Measurements from ENCODE around the gene JUP.
A peak's percentile ranks its signal among the peaks of the same experiment; 100 is the strongest.

Gene JUP

DNA sequence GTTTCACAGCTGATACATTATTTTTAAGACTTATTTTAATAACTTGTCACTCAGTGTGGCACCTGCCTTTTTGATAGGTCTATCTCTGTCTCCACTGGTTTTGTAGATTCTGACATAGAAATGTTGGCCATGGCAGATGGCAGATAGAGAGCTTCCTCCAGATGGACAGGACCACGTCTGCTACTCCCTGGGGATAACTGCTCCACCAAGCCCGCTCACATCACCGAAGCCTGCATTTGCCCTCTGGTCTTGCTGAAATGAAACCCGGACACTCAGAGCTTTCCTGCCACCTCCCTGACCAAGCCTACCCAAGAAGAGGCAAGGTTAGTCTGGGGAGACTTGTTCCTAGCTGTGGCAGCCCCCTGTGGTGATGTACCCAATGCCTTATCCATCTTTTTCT is 35.6 kb downstream of the JUP start:
- DNase-seq = no peak

DNA sequence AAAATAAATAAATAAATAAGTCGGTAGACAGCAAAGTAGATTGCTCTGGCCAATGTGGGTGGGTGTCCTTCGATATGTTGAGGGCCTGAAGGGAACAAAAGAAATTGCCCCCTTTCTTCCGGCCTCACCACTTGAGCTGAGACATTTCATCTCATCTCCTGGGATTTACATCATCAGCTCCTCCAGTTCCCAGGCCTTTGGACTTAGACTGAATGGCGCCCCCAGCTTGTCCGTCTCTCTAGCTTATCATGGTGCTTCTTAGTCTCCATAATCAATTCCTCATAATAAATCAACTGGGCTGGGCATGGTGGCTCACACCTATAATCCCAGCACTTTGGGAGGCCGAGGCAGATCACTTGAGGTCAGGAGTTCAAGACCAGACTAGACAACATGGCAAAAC is 38.2 kb downstream of the JUP start:
- DNase-seq = no peak

DNA sequence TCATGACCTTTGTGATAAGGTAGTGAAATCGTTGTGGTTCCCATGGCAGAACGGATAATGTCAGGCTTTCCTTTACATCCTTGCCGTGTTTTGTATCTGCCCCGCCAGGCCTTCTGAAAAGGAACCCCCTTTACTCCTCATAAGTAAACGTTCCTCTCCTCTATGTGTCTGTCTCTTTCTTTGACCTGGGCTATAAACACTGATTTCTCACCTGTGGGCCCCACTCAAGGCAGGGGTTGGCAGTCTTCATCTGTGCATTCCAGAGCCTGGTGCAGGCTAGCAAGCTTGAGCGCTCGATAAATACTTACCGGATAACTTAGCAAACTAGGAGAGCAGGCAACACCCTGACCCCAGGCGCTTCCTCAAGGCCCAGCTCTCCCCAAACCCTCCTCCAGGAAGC is 44.8 kb downstream of the JUP start:
- no peak for DNase-seq

DNA sequence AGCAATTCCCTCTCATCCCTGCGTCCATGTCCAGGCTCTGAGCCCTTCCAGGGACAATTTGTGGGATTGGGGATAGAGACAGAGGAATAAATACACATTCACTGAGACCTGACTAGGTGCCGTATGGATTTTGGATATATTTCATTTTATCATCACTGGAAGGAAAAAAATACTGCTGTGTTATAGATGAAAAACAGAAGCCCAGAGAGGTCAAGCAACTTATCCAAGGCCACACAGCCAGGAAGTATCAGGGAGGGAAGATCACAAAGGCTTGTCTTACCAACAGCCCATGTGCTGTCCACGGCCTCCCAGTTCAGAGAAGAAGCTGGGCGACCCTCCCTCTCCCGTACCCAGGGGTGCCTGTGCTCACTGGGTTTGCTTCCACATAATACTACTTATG is 46.0 kb downstream of the JUP start:
- DNase-seq = no peak

DNA sequence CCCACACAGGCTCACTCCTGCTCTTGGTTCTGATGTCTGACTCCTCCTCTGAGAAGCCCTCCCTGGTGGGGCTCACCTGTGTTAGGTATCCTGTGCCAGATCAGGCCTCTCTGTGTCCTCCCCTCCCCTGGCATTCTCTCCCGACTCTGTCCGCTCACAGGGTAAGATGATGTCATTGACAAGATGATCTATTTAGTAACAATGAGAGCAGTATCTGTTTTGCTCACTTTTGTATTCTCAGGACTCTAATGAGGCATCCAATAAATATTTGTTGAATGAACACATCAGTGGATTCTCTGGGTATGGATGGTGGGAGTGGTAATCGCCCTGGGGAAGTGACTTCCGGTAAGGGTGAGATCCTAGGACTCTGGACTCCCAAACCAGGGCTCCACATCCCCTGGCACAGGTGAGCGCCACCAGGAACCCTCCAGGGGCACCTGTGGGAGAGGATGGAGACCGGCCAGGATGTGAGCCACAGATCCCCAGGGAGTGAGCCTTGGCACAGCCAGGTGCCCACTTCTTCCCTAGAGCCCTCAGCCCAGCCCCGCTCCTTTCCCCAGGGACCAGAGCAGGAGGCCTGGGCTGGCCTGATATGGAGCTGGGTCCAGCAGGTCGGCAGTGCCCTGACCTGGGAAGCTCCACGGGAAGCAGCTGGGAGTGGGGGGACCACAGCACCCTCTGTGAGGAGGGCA is 46.7 kb downstream of the JUP start:
- no peak for DNase-seq

DNA sequence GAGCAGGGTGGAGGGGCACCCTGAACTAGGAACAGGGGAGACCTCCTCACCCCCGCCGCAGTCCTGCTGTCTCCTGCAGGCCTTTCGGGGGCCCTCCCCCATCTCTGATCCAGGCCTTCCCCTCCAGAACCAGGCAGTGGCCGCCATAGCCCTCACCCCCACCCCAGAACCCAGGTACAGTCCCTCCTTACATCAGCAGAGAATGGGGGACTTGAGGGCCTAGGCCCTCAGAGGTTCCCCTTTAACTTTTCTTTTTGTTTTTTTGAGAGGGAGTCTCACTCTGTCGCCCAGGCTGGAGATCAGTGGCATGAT is 47.8 kb downstream of the JUP start:
- DNase-seq = no peak

DNA sequence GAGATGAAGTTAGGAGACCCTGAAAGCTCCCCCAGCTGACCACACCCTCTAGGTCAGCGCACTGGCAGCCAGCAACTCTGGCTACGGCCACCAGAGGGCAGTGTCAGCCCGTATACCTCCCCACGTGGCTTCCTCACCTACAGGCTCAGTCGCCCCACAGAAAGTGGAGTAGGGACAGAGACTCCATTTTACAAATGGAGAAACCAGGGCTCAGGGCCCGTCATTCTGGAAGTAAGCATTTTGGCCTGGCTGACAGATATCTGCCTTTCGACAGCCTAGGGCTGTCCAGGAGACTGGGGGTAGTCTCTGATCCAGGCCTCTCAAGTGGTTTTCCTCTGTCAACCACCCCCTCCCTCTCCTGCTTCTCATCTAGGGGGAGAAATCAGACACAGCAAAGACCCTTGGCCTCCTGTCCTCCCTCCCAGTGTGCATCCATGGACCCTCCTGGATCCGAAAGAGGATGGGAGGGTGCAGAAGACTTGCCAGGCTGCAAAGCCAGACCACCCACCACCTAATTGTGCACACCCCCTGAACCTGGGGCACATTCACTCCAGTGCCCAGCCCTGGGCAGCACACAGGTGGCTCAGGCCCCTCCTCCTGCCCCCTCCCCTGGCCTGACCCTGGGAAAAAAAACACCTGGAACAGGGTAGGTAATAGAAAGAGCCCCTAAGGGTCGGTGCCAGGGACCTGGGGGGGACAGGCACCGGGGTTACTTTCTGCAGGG is 48.3 kb downstream of the JUP start:
- peak; percentile 77 for DNase-seq

DNA sequence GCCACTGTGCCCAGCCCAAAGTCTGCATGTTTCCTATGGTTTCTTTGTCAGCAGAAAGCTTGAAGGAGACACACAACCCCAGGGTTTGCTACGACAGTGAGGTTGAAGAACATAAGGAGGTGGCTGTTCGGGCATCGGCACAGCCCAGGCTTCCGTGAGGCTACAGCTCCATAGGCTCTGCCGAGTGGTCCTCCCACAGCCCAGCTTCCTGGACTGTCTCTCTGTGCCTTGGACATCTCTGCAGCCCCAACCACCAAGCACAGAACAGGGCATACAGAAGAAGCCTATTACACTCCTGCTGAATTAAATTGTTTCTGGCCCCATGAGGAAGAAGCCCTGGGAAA is 48.9 kb downstream of the JUP start:
- no peak for DNase-seq

DNA sequence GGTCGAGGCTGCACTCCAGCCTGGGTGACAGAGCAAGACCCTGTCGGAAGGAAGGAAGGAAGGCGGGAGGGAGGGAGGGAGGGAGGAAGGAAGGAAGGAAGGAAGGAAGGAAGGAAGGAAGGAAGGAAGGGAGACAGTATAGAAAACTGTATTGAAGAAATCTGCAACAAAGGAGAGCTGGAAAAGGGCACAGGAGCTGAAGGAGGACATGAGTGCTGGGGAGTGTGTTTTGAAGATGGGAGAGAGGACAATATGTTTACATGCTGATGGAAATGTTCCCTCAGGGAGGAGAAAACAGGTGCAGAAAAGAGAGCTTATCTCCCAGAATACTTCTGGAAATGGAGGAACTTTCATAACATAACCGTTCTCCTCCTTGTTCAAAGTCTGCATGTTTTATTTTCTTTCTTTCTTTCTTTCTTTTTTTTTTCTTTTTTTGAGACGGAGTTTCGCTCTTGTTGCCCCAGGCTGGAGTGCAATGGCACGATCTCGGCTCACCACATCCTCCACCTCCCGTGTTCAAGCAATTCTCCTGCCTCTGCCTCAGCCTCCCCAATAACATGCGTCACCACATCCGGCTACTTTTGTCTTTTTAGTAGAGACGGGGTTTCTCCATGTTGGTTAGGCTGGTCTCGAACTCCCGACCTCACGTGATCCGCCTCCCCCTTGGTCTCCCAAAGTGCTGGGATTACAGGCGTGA is 49.4 kb downstream of the JUP start:
- no peak for DNase-seq

DNA sequence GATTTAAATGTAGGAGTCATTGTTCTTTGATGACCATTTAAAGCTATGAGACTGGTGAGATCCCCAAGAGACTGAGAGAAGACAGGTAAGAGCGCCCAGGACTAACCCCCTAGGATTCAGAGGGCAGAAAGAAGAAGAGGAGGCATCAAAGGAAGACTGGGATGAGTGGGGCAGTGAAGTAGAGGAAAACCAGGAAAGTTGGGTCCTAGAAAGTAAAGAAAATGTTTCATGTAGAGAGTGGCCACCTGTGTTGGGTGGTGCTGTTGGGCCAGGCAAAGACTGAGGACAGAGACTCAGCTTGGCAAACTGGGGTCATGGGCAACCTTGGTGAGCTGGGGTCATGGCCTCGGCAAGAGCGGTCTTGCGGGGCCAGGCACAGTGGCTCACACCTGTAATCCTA is 50.8 kb downstream of the JUP start:
- no peak for DNase-seq

DNA sequence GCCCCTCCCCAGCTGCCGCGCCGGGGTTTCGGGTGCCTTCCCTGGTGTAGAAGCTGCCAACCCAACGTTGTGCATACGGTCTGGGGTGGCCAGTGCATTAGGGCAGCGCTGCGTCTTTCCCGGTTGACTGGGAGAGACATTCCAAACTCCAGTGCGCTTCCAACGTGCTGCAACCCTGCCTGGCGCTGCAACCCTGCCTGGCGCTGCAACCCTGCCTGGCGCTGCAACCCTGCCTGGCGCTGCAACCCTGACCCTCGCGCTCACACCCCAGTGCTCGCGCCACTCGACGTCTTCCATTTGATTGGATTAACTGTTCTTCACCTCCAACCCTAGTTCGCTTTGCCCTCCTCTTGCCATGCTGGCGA is 51.6 kb downstream of the JUP start:
- no peak for DNase-seq

DNA sequence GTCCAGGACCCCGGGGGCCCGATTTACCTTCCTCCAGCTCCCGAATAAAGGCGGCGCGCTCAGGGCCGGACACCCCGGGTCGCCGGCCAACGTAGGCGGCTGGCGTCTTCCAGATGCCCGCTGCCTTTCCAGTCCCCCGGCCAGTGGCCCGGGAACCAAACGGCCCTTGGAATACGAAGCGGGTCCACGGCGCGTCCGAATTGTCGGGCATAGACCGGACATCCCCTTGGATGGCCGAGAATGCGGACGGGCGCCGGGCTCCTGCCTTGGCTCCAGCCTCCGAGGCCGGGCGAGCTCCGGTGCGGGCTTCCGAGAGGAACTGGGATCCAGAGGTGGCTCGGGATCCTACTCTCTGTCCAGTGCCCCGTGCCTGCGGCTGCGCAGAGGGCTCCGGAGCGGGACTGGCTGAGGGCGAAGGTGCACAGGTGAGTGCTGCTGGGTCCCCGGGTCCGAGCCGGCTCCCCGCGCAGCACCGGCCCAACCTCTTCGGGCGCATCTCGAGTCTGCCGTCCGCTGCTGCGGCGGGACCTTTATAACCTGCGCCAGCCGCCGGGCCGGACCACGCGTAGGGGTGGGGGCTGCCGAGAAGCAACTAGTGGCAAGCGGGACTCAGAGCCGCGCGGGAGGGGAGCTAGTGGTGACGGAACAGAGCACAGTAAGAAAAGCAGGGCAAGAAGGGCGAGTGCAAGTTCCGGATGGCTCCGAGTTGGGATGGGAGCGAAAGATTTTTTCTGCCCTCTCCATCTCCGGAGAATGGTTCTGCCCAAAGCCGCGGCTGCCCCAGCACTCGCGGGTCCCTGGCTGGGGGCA is 52.2 kb downstream of the JUP start, which contains the start of gene HAP1:
HAP1 (minus strand) TSS at position 505 of the 810 bp plus-strand sequence; CDS start at position 496, 9 bp downstream.
- DNase-seq = no peak

DNA sequence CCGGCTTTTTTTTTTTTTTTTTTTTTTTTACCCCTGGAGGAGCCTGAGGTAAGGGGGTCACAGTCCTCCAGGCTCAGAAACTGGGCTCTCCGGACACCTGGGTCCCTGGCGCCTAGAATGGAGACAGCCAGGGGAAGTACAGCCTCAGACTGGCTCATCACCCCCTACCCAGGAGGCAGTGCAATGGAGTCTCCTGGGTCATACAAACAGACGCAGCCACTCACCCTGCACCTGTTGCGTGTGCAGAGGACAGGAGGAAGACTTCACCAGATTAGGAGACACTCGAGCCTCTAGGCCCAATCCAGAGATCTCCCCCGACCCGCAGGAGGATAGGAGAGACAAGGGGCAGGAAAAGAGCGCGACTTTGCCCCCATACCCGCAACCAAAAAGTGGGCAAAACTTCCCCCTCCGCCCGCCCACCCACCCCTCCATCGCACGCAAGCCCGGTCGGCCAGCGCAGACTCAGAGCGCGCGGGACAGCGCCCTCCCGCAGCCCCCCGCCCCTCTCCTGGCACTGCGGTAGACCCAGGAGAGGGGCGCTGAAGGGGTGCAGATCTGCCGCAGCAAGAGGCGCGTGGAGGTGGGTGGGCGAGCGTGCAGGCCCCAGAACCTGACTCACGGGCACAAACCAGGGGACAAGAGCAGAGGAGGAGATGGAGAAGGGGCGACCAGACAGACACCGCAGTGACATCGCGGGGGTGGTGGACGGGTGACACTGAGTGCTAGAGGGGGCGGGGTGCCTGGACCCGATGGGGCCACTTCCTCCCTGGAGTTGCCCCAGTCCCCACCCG is 53.0 kb downstream of the JUP start:
- DNase-seq = no peak

DNA sequence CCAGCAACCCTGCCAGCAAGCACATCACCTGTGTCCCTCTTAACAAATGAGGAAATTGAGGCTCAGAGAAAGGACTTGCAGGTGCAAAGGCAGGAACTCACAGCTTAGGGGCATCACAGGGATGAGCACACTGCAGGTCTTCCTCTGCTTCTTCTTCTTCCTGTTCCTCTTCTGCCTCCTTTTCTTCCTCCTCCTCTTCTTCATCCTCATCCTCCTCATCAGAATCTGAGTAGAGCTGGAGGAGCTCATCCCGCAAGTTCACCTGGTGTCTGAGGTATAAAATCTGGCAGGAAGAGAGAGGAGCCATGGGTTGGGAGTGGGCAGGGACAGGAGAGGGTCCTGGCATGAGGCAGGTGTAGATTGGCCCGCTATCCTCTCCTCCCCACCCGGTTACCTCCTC is 54.7 kb downstream of the JUP start:
- DNase-seq = no peak

DNA sequence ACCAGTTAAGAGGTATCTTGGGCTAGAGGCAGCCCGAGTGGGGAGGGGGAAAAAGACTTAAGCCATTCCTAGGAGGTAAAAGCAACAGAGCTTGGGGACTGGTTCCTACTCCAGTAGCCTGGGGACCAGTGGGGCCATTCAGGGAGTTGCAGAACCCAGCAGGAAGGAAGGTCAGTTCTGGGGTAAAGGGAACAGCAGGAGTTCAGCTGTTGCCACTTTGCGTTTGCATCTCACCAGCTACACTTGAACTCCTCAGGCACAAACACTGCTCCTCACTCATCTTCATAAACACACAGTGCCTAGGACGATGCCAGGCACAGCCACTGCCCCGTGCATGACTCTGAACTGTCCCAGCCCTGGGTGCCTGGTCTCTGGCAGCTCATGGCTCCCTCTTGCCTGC is 56.0 kb downstream of the JUP start:
- no peak for DNase-seq

DNA sequence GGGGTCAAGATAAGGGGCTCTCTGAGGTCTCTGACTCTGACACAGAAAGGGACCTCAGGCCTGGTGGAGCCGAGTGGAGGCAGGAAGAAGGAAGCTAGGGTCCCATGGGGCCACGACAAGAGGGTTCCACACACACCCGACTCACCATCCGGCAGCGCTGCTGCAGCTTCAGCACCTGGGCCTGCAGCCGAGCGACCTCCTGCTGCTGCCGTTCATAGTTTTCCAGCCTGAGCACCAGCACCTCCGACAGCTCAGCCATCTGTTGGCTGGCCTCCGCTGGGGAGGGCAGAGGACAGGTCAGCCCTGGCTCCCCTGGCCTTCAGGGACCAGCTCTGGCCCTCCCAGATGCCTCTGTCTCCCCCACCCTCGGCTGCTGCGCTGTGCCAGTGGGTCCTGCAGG is 58.5 kb downstream of the JUP start:
- no peak for DNase-seq

DNA sequence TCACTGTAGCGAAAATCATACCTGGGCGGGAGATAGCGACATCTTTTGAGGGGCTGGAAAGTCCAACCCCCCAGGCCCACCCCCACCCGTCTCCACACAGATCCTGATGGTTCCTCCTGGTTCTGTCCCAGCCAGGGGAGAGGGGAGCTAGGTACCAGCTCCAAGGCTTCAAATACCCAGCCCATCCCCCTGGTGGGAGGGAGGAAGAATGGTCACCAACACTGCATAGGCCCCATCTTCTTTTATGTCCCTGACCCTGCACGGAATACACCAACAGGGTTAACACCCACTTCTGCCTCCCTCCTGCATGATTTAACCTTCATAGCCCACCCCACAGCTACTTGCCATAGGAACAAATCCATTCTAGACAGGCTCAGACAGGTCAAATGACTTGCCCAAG is 61.4 kb downstream of the JUP start:
- DNase-seq = no peak

DNA sequence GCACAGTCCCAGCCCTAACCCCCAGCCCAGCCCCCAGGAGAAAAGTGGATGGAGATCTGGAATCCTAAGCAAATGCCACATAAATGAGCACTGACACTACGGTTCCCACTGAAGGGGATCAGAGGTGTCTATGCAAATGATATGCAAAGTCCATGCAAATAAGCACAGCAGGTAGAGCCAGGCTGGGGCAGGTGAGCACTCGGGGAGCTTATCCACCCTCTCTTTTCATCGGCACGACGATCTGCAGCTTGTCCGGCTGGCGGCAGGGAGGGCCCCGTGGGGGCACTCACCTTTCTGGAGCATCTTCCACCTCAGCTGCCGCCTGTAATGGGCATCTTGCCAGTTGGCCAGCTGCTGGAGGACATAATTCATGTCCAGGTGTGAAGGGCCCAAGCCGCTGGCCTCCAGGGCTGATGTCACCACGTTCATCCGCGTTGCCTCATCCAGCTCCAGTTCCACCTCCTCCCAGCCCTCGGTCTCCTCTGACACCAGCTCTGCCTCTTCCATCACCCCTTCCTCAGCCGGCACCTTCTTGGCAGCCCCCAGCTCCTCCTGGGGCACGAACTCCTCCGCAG is 61.9 kb downstream of the JUP start:
- DNase-seq = peak; percentile 46

DNA sequence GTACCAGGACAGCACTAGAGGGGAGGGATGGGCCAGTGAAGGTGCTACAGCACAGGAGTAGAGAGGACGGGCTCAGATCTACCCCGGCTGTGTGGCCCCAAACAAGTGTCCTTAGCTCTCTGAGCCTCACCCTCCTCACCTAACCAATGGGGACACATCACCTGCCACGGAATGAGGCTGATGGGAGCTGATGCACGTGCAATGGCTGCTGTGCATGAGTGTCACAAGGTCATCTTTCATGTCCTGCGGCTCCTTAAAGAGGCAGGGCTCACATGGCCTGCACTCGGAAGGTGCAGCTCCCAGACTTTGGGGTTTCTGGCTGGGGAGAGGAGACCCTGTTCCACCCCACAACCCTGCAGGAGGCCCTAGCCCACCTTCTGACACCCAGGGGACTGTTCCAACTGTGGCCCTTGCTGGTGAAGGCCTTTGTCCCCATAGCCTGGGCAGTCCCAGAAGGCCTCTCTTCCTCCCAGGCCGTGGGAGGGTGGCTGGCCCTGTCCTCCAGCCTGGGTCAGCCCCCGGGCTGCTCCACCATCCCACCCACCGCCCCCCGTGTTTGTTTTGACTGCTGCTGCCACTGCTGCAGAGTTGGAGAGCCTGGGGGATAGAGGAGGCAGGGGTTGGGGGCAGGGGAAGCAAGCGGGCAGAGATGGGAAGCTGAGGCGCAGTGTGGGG is 62.6 kb downstream of the JUP start:
- DNase-seq = no peak

DNA sequence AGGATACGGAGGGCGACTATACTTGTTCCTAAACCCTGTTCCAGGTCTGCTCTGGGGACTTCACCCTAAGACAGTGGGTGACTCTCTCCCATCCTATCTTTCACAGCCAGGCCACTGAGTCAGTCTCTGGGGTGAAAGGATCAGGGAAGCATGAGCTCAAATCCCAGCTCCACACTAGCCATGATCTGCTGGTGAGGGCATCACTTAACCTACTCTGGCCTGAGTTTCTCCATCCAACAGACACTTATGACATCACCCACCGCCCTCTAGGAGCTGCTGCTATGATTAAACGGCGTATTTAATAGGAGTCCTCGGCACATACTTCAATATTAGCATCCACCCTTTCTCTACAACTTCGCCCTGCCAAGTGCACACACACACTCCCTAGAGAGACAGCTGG is 64.3 kb downstream of the JUP start:
- DNase-seq = no peak

DNA sequence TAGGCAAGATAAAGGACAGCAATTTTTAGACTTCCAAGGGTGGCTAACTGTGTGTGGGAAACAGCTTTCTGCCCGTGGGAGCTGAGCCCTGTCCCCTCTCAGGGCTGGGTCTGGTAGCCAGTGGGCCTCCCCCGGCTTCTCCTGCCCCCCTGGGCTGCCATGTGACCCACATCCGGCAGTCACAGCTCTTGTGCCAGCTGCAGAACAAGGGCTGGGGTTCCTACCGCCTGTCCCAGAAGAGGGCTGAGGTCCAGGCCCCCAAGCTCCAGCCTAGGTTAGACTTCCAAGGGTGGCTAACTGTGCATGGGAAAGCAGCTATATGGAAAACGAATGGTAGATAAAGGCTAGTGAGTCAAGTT is 68.2 kb downstream of the JUP start:
- DNase-seq = no peak

Measured in NCI-H1092 (cell line).